Bronchial epithelial cell (primary cell): Measurements from ENCODE around the gene ZNF367. TPM values are rescaled to one million over a fixed set of nuclear protein-coding genes. Genes with fewer than 3 reads are reported as not detected.

Experiments used
- DNase-seq: peaks from one replicate; pipeline ENCODE4 v3.0.0-alpha.2; 2010; ENCODE audit warnings: low read depth
- FAIRE-seq: peaks from 2 replicates; lab custom pipeline; 2011; peaks lifted over from hg19 to GRCh38; lab: Jason Lieb, UNC
- H3K27me3 ChIP-seq: 2 replicates; pipeline ENCODE4 v1.5.1; 2011; ENCODE audit warnings: low read length; ENCODE audit not compliant: control insufficient read depth, insufficient read depth
- H3K36me3 ChIP-seq: 2 replicates; pipeline ENCODE4 v1.5.1; 2011; ENCODE audit warnings: low read length; ENCODE audit not compliant: control insufficient read depth, insufficient read depth
- H3K4me3 ChIP-seq: 2 replicates; pipeline ENCODE4 v1.5.1; 2011; ENCODE audit warnings: mild to moderate bottlenecking, low read depth, low read length, control low read depth
- CTCF ChIP-seq: IDR thresholded peaks from 2 replicates; pipeline ENCODE4 v1.5.1; 2011; ENCODE audit warnings: mild to moderate bottlenecking, moderate library complexity, low read length, control low read depth, inconsistent platforms; ENCODE audit not compliant: insufficient read depth, severe bottlenecking
- total RNA-seq: library from RNA; depleted of rRNA; stranded (reverse); fragments of >200 nt; gene quantifications from 2 replicates; pipeline ENCODE4 v1.2.1, GENCODE V29; 2014

The ZNF367 gene
- total RNA-seq, 1 donor from 2014 or later, result 0.26 TPM

- DNase-seq (no peak), FAIRE-seq (no peak)
- Histone ChIP-seq H3K27me3 (no peaks in the 10 kb centered on the region), H3K4me3 (no peak overlapping the region), H3K36me3 (peaks cover 5% of the 10 kb centered on the region)
- no peak for TF ChIP-seq CTCF
Measured at GRCh38 chr9:96343515-96344360, 74.4 kb downstream of the ZNF367 start.

- no peak for TF ChIP-seq CTCF
- no peaks in the 10 kb centered on the region for H3K27me3 ChIP-seq
- no peak overlapping the region for H3K4me3 ChIP-seq
- H3K36me3 ChIP-seq, result peaks cover 3% of the 10 kb centered on the region
- no peak for DNase-seq
- no peak for FAIRE-seq
Measured at GRCh38 chr9:96342571-96343245, 75.5 kb downstream of the ZNF367 start.

GRCh38 chr9:96340707-96341106, 77.5 kb downstream of the ZNF367 start:
- no peak for TF ChIP-seq CTCF
- FAIRE-seq (no peak), DNase-seq (no peak)
- Histone ChIP-seq H3K4me3 (no peak overlapping the region), H3K27me3 (no peaks in the 10 kb centered on the region), H3K36me3 (peaks cover 2% of the 10 kb centered on the region)

GRCh38 chr9:96338299-96338698, 79.9 kb downstream of the ZNF367 start:
- H3K4me3 ChIP-seq, result no peak overlapping the region
- FAIRE-seq (no peak), DNase-seq (no peak)
- peaks cover 2% of the 10 kb centered on the region for H3K36me3 ChIP-seq
- no peaks in the 10 kb centered on the region for H3K27me3 ChIP-seq
- TF ChIP-seq CTCF, result no peak

Other genes starting within 250 kb of the ZNF367 start
- 0.53 and 1.2 TPM in 2 replicates for gene HSD17B3, start 116.2 kb downstream of the ZNF367 start, total RNA-seq
- 19.1 and 30.3 TPM in 2 replicates for gene SLC35D2, start 34.7 kb downstream of the ZNF367 start, total RNA-seq
- gene HABP4, start 31.8 kb upstream of the ZNF367 start, total RNA-seq, result 6.6 and 7.0 TPM in 2 replicates
- gene CDC14B, start 201.5 kb upstream of the ZNF367 start, total RNA-seq, result 8.4 and 11.6 TPM in 2 replicates
- 5.8 and 9.5 TPM in 2 replicates for gene PRXL2C, start 236.9 kb upstream of the ZNF367 start, total RNA-seq